C4-2B (cell line): ENCODE data around the gene FBXW11.

ENCODE experiments used
- CTCF ChIP-seq: fragments of 450-650 bp; conservative IDR thresholded peaks from 2 replicates; pipeline ENCODE4 v1.5.1; 2017; ENCODE audit warnings: mild to moderate bottlenecking
- ZFX ChIP-seq: fragments of 450-650 bp; IDR thresholded peaks from 2 replicates; pipeline ENCODE4 v1.6.1; 2017

- no peak for TF ChIP-seq CTCF
- TF ChIP-seq ZFX: no peak
Measured at GRCh38 chr5:171955761-171956160, 50.7 kb downstream of the FBXW11 start.
